NCI-H69 (cell line): ENCODE data around the gene TCFL5.
A peak's percentile ranks its signal among the peaks of the same experiment; 100 is the strongest.

ENCODE experiments used
- DNase-seq: peaks from one replicate; lab custom pipeline; 2025; lab: John Stamatoyannopoulos, UW

Gene TCFL5

GRCh38 chr20:62822239-62822787 is 39.3 kb downstream of the TCFL5 start:
- no peak for DNase-seq

GRCh38 chr20:62821726-62822210 is 39.9 kb downstream of the TCFL5 start:
- DNase-seq, result no peak

GRCh38 chr20:62820962-62821725 is 40.5 kb downstream of the TCFL5 start:
- DNase-seq, result no peak

GRCh38 chr20:62820208-62820961 is 41.2 kb downstream of the TCFL5 start:
- DNase-seq, result peak; percentile 19

GRCh38 chr20:62819494-62820174 is 42.0 kb downstream of the TCFL5 start:
- DNase-seq, result peak; percentile 49

GRCh38 chr20:62818592-62819493 is 42.8 kb downstream of the TCFL5 start:
- peak; percentile 61 for DNase-seq

- DNase-seq, result no peak
Observed at GRCh38 chr20:62817975-62818591, 43.5 kb downstream of the TCFL5 start.

- DNase-seq, result peak; percentile 30
Observed at GRCh38 chr20:62816884-62817873, 44.4 kb downstream of the TCFL5 start, which contains the start of gene COL9A3. Gene COL9A3 (plus strand): TSS chr20:62817050. CDS start chr20:62817065, 15 bp downstream.

- DNase-seq, result peak; percentile 30
Observed at GRCh38 chr20:62816031-62816883, 45.4 kb downstream of the TCFL5 start.

GRCh38 chr20:62815066-62815991 is 46.3 kb downstream of the TCFL5 start:
- DNase-seq, result no peak

GRCh38 chr20:62814709-62815065 is 46.9 kb downstream of the TCFL5 start:
- no peak for DNase-seq

GRCh38 chr20:62814060-62814708 is 47.4 kb downstream of the TCFL5 start:
- no peak for DNase-seq

GRCh38 chr20:62813588-62813987 is 48.0 kb downstream of the TCFL5 start:
- DNase-seq, result no peak

- no peak for DNase-seq
Observed at GRCh38 chr20:62812907-62813200, 48.8 kb downstream of the TCFL5 start.

- DNase-seq, result no peak
Observed at GRCh38 chr20:62812181-62812906, 49.3 kb downstream of the TCFL5 start.

- no peak for DNase-seq
Observed at GRCh38 chr20:62811720-62812119, 49.9 kb downstream of the TCFL5 start.
